ENCODE data around the gene CNEP1R1.
"Not testable (repeated sequence)": the region's sequence is repeated elsewhere in the genome, so short reads cannot be mapped to it uniquely, and the experiment has no call there.

Gene CNEP1R1

DNA sequence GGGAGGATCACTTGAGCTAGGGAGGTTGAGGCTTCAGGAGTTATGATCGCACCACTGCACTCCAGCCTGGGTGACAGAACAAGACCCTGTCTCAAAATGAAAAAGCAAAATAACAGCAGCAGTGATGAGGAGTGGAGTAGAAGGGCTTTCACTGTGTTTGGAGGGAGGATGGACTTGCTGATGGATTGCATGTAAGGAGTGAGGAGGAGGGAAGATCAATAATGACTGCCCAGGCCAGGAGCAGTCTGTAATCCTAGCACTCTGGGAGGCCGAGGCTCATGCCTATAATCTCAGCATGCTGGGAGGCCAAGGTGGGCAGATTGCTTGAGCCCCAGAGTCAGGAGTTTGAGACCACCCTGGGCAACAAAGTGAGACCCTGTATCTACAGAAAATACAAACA is 14.8 kb upstream of the CNEP1R1 start:
- H3K27ac Mint-ChIP-seq: no peak overlapping the region
- peaks cover 6% of the 10 kb centered on the region for H3K9me3 Mint-ChIP-seq
- no peak overlapping the region for H3K4me3 Mint-ChIP-seq
- H3K27me3 Mint-ChIP-seq (ENCODE audit: low read depth): peaks cover 4% of the 10 kb centered on the region
- peaks cover 6% of the 10 kb centered on the region for H3K4me1 Mint-ChIP-seq
- TF ChIP-seq, protein P1, sequence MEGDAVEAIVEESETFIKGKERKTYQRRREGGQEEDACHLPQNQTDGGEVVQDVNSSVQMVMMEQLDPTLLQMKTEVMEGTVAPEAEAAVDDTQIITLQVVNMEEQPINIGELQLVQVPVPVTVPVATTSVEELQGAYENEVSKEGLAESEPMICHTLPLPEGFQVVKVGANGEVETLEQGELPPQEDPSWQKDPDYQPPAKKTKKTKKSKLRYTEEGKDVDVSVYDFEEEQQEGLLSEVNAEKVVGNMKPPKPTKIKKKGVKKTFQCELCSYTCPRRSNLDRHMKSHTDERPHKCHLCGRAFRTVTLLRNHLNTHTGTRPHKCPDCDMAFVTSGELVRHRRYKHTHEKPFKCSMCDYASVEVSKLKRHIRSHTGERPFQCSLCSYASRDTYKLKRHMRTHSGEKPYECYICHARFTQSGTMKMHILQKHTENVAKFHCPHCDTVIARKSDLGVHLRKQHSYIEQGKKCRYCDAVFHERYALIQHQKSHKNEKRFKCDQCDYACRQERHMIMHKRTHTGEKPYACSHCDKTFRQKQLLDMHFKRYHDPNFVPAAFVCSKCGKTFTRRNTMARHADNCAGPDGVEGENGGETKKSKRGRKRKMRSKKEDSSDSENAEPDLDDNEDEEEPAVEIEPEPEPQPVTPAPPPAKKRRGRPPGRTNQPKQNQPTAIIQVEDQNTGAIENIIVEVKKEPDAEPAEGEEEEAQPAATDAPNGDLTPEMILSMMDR (IDR thresholded peaks at IDR 0.05; ENCODE audit: unreplicated experiment in 3 of 3): no peak
- no peaks in the 10 kb centered on the region for H3K36me3 Mint-ChIP-seq (ENCODE audit: low read depth)

DNA sequence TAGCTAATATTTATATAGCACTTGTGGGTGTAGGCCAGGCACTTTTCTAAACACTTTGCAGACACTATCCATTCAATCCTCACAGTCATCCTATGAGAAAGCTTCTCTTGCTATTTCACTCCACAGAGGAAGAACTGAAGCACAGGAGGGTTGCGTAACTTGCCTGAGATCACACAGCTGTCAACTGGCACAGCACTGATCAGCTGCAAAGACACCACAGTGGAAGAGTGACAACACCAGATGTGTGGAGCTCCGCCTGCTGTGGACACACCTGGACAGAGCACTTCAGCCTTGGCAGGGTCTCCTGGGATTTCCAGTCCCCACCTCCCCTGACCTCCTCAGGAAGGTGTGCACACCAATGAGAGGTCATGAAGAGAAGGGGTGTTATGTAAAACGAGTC is 13.3 kb upstream of the CNEP1R1 start:
- Mint-ChIP-seq H3K9me3 (peaks cover 4% of the 10 kb centered on the region), H3K36me3 (ENCODE audit: low read depth) (no peaks in the 10 kb centered on the region), H3K27me3 (ENCODE audit: low read depth) (peaks cover 4% of the 10 kb centered on the region), H3K27ac (no peak overlapping the region), H3K4me1 (peaks cover 6% of the 10 kb centered on the region), H3K4me3 (no peak overlapping the region)
- TF ChIP-seq, protein P1 (IDR thresholded peaks at IDR 0.05; ENCODE audit: unreplicated experiment in 3 of 3): no peak

DNA sequence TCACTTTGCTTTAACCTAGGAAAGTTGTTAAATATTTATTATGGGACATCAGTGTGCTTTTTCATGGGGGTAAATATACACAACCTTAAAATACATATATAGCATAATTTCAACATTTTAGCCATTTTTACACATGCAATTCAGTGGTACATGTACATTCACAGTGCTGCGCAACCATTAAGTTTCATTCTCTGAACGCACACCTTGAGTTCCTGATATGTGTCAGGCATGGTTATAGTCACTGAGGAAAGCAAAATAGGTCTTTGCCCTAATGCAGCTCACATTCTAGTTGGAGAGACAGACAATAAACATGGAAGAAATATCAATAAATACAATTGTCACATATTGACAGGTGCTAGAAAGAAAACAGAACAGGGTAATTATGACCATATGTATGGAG is 12.8 kb upstream of the CNEP1R1 start:
- TF ChIP-seq, protein P1 (IDR thresholded peaks at IDR 0.05; ENCODE audit: unreplicated experiment in 3 of 3): no peak
- H3K27me3 Mint-ChIP-seq (ENCODE audit: low read depth): peaks cover 4% of the 10 kb centered on the region
- peaks cover 4% of the 10 kb centered on the region for H3K9me3 Mint-ChIP-seq
- peaks cover 6% of the 10 kb centered on the region for H3K4me1 Mint-ChIP-seq
- no peak overlapping the region for H3K27ac Mint-ChIP-seq
- H3K4me3 Mint-ChIP-seq: no peak overlapping the region
- no peaks in the 10 kb centered on the region for H3K36me3 Mint-ChIP-seq (ENCODE audit: low read depth)

DNA sequence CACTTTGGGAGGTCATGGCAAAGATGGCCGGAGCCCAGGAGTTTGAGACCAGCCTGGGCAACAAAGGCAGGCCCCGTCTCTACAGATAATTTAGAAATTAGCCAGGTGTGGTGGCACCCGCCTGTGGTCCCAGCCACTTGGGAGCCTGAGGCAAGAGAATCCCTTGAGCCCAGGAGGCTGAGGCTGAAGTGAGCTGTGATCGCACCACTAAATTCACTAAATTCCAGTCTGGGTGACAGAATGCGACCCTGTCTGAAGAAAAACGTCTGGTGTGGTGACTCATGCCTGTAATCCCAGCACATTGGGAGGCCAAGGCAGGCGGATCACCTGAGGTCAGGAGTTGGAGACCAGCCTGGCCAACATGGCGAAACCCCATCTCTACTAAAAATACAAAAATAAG is 10.8 kb upstream of the CNEP1R1 start:
- not testable (repeated sequence) for H3K36me3 Mint-ChIP-seq (ENCODE audit: low read depth); H3K4me3 Mint-ChIP-seq; H3K4me1 Mint-ChIP-seq; H3K27me3 Mint-ChIP-seq (ENCODE audit: low read depth); H3K9me3 Mint-ChIP-seq; H3K27ac Mint-ChIP-seq

DNA sequence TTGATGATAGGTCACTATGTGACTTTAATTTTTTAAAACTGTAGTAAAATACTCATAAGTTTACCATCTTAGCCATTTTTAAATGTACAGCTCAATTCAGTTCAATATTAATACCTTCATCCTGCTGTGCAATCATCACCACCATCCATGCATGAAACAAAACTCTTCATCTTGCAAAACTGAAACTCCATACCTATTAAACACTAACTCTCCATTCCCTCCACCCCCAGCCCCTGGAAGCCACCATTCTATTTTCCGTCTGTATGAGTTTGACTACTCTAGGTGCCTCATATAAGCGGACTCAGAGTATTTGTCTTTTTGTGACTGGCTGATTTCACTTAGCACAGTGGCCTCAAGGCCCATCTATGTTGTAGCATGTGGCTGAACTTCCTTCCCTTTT is 9.4 kb upstream of the CNEP1R1 start:
- no peaks in the 10 kb centered on the region for H3K36me3 Mint-ChIP-seq (ENCODE audit: low read depth)
- H3K4me3 Mint-ChIP-seq: no peak overlapping the region
- no peaks in the 10 kb centered on the region for H3K4me1 Mint-ChIP-seq

DNA sequence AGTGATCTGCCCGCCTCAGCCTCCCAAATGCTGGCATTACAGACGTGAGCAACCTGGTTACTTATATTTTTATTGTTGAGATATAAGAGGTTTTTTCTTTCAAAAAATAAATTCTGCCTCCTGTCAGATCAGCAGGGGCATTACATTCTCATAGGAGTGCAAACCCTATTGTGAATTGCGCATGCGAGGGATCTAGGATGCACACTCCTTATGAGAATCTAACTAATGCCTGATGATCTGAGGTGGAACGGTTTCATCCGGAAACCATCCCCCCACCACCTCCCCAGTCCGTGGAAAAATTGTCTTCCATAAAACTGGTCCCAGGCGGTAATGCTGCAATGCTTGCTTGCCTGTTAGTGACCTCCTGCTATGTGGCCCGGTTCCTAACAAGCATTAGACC is 7.5 kb upstream of the CNEP1R1 start:
- no peak overlapping the region for H3K4me3 Mint-ChIP-seq
- H3K9me3 Mint-ChIP-seq: no peaks in the 10 kb centered on the region
- TF ChIP-seq, protein P1 (IDR thresholded peaks at IDR 0.05; ENCODE audit: unreplicated experiment in 3 of 3): no peak
- H3K27ac Mint-ChIP-seq: no peak overlapping the region
- no peaks in the 10 kb centered on the region for H3K4me1 Mint-ChIP-seq
- no peaks in the 10 kb centered on the region for H3K36me3 Mint-ChIP-seq (ENCODE audit: low read depth)
- H3K27me3 Mint-ChIP-seq (ENCODE audit: low read depth): peaks cover 3% of the 10 kb centered on the region

More for the DNA sequence above, 9.4 kb upstream of the CNEP1R1 start:
- TF ChIP-seq, protein P1 (IDR thresholded peaks at IDR 0.05; ENCODE audit: unreplicated experiment in 3 of 3): no peak
- Mint-ChIP-seq H3K27me3 (ENCODE audit: low read depth) (peaks cover 4% of the 10 kb centered on the region), H3K27ac (no peak overlapping the region), H3K9me3 (no peaks in the 10 kb centered on the region)

Data from nephron (organoid).